Fibroblast of the aortic adventitia (primary cell): Measurements from ENCODE around the gene LATS2. TPM values are rescaled to one million over a fixed set of nuclear protein-coding genes. Genes with fewer than 3 reads are reported as not detected.

ENCODE experiments used
- DNase-seq: peaks from one replicate; pipeline ENCODE4 v3.0.0-alpha.2; 2010; ENCODE audit warnings: low read depth
- H3K4me3 ChIP-seq: 2 replicates; pipeline ENCODE4 v1.5.1; 2011; ENCODE audit warnings: low read depth, mild to moderate bottlenecking, control low read depth, low read length, moderate library complexity
- CTCF ChIP-seq: IDR thresholded peaks from 2 replicates; pipeline ENCODE4 v1.5.1; 2011; ENCODE audit warnings: mild to moderate bottlenecking, low read length, control low read depth, inconsistent platforms; ENCODE audit not compliant: insufficient read depth
- total RNA-seq: library from RNA; depleted of rRNA; stranded (reverse); fragments of >200 nt; gene quantifications from 2 replicates; pipeline ENCODE4 v1.2.3, GENCODE V29; 2012; ENCODE audit warnings: low replicate concordance

The LATS2 gene
- total RNA-seq, 1 donor: 19.3 TPM

GRCh38 chr13:21100211-21100610 lies 38.8 kb upstream of the LATS2 start:
- TF ChIP-seq CTCF: no peak
- no peak for DNase-seq
- no peak overlapping the region for H3K4me3 ChIP-seq

DNA sequence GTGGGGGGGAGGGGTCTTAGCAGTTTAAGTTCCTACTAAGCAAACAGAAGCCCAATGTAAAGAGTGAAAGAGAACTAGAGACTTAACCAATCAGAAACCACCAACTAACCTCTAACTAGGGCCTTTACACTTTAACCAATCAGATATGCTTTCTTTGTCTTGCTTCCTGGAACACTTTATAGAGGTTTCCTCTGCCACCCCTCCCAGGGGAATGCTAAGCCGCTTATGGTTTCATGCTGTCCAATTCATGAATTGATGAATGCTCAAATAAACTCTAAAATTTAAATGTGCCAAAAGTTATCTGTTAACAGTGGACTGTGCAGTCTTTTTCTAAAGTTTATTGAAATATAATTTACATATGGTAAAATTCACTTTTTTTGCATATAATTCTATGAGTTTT lies 33.9 kb upstream of the LATS2 start:
- no peak for DNase-seq
- TF ChIP-seq CTCF: no peak
- no peak overlapping the region for H3K4me3 ChIP-seq

DNA sequence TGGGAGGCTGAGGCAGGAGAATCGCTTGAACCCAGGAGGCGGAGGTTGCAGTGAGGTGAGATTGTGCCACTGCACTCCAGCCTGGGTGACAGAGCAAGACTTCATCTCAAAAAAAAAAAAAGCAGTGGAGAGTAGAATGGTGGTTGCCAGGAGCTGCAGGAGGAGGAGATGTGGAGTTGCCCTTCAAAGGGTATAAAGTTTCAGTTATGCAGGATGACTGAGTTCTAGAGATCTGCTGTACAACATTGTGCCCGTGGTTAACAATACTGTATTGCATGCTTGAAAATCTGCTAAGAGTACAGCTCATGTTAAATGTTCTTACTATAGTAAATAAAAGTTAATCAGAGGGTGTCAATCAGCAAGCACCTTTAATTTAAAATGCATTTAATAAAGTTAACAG lies 28.4 kb upstream of the LATS2 start:
- DNase-seq: no peak
- no peak overlapping the region for H3K4me3 ChIP-seq
- TF ChIP-seq CTCF: no peak

GRCh38 chr13:21088534-21088933 lies 27.1 kb upstream of the LATS2 start:
- DNase-seq: no peak
- no peak overlapping the region for H3K4me3 ChIP-seq
- TF ChIP-seq CTCF: no peak

- H3K4me3 ChIP-seq: no peak overlapping the region
- DNase-seq: no peak
- no peak for TF ChIP-seq CTCF
These were observed 25.5 kb upstream of the LATS2 start for GRCh38 chr13:21086929-21087328.

GRCh38 chr13:21081926-21082325 lies 20.5 kb upstream of the LATS2 start:
- TF ChIP-seq CTCF: no peak
- no peak overlapping the region for H3K4me3 ChIP-seq
- DNase-seq: no peak

- no peak for TF ChIP-seq CTCF
- peak overlapping the region; percentile 17 for H3K4me3 ChIP-seq
- DNase-seq: no peak
These were observed 19.2 kb upstream of the LATS2 start for GRCh38 chr13:21080593-21080891.
